ENCODE data around the gene EPC2.

GRCh38 chr2:148719195-148719749 is 74.7 kb downstream of the EPC2 start:
- TF ChIP-seq CTCF (IDR thresholded peaks at IDR 0.05), result no peak
- no peak for TF ChIP-seq POLR2A (IDR thresholded peaks at IDR 0.05)

Data from testis (tissue), 2 donors.